MM.1S (cell line): Measurements from ENCODE around the gene RBKS.

Source experiments
- CTCF ChIP-seq: fragments of 300-600 bp; sonication (generic); IDR thresholded peaks from 2 replicates; pipeline ENCODE4 v1.5.1; 2016; ENCODE audit warnings: antibody characterized with exemption, low read length, mixed read lengths
- EZH2 ChIP-seq: fragments of 300-600 bp; sonication (generic); optimal IDR thresholded peaks from 2 replicates; pipeline ENCODE3; 2017; ENCODE audit warnings: low read depth, mild to moderate bottlenecking, antibody characterized with exemption, low read length, mixed read lengths

GRCh38 chr2:27806311-27807059, 83.7 kb downstream of the RBKS start:
- TF ChIP-seq CTCF, result no peak
- no peak for TF ChIP-seq EZH2
